ENCODE data around the gene STK11IP. TPM values are rescaled to one million over a fixed set of nuclear protein-coding genes. Genes with fewer than 3 reads are reported as not detected.

STK11IP gene
- total RNA-seq, 2 donors from 2014 or later: 20.0 to 25.3 TPM

- no peaks in the 10 kb centered on the region for H3K4me1 ChIP-seq (ENCODE audit: control insufficient read depth in 1 of 2, low read depth in 2 of 2)
- no peaks in the 10 kb centered on the region for H3K9me3 ChIP-seq
- no peak for DNase-seq (ENCODE audit: low spot score)
- TF ChIP-seq CTCF (IDR thresholded peaks at IDR 0.05): no peak
- no peak overlapping the region for H3K27ac ChIP-seq
- no peak for ATAC-seq (ENCODE audit: insufficient number of reproducible peaks, low FRiP score, low read depth)
- no peaks in the 10 kb centered on the region for H3K27me3 ChIP-seq (replicated peaks; ENCODE audit: insufficient read depth)
- no peak overlapping the region for H3K4me3 ChIP-seq
- no peaks in the 10 kb centered on the region for H3K36me3 ChIP-seq
These were observed 24.3 kb downstream of the STK11IP start for GRCh38 chr2:219621935-219622334.

- DNase-seq (ENCODE audit: low spot score): no peak
- H3K27ac ChIP-seq: no peak overlapping the region
- H3K4me3 ChIP-seq: no peak overlapping the region
- no peaks in the 10 kb centered on the region for H3K27me3 ChIP-seq (replicated peaks; ENCODE audit: insufficient read depth)
- ATAC-seq (ENCODE audit: insufficient number of reproducible peaks, low FRiP score, low read depth): no peak
- H3K4me1 ChIP-seq (ENCODE audit: control insufficient read depth in 1 of 2, low read depth in 2 of 2): no peaks in the 10 kb centered on the region
- H3K36me3 ChIP-seq: no peaks in the 10 kb centered on the region
- TF ChIP-seq CTCF (IDR thresholded peaks at IDR 0.05): no peak
- H3K9me3 ChIP-seq: no peaks in the 10 kb centered on the region
These were observed 24.8 kb downstream of the STK11IP start for GRCh38 chr2:219622472-219622871.

- Histone ChIP-seq H3K4me1 (ENCODE audit: control insufficient read depth in 1 of 2, low read depth in 2 of 2) (peaks cover 3 to 7% of the 10 kb centered on the region in 2 donors), H3K27ac (no peak overlapping the region), H3K36me3 (no peaks in the 10 kb centered on the region), H3K4me3 (no peak overlapping the region), H3K27me3 (replicated peaks; ENCODE audit: insufficient read depth) (no peaks in the 10 kb centered on the region), H3K9me3 (no peaks in the 10 kb centered on the region)
- ATAC-seq (ENCODE audit: insufficient number of reproducible peaks, low FRiP score, low read depth) (no peak), DNase-seq (ENCODE audit: low spot score) (no peak)
- TF ChIP-seq CTCF (IDR thresholded peaks at IDR 0.05): no peak
These were observed 26.9 kb downstream of the STK11IP start for GRCh38 chr2:219624565-219624964.

GRCh38 chr2:219625179-219625578 lies 27.5 kb downstream of the STK11IP start:
- DNase-seq (ENCODE audit: low spot score) (no peak), ATAC-seq (ENCODE audit: insufficient number of reproducible peaks, low FRiP score, low read depth) (no peak)
- TF ChIP-seq CTCF (IDR thresholded peaks at IDR 0.05): no peak
- no peak overlapping the region for H3K27ac ChIP-seq
- H3K4me3 ChIP-seq: no peak overlapping the region
- H3K9me3 ChIP-seq: no peaks in the 10 kb centered on the region
- no peaks in the 10 kb centered on the region for H3K27me3 ChIP-seq (replicated peaks; ENCODE audit: insufficient read depth)
- peaks cover 3 to 7% of the 10 kb centered on the region in 2 donors for H3K4me1 ChIP-seq (ENCODE audit: control insufficient read depth in 1 of 2, low read depth in 2 of 2)
- H3K36me3 ChIP-seq: no peaks in the 10 kb centered on the region

GRCh38 chr2:219626540-219626939 lies 28.9 kb downstream of the STK11IP start:
- H3K4me3 ChIP-seq: no peak overlapping the region
- no peaks in the 10 kb centered on the region for H3K9me3 ChIP-seq
- no peaks in the 10 kb centered on the region for H3K36me3 ChIP-seq
- ATAC-seq (ENCODE audit: insufficient number of reproducible peaks, low FRiP score, low read depth) (no peak), DNase-seq (ENCODE audit: low spot score) (no peak)
- no peak for TF ChIP-seq CTCF (IDR thresholded peaks at IDR 0.05)
- H3K27ac ChIP-seq: no peak overlapping the region
- H3K27me3 ChIP-seq (replicated peaks; ENCODE audit: insufficient read depth): no peaks in the 10 kb centered on the region
- peaks cover 3 to 7% of the 10 kb centered on the region in 2 donors for H3K4me1 ChIP-seq (ENCODE audit: control insufficient read depth in 1 of 2, low read depth in 2 of 2)

Measured in thoracic aorta (tissue), 2 donors.